HG02852 (cell line): Measurements from ENCODE around the gene ARFIP1.

Experiments
- ATAC-seq: cut with Tn5 transposase; IDR thresholded peaks from one replicate; pipeline ENCODE4 v1.9.1; 2021; ENCODE audit warnings: mild to moderate bottlenecking, moderate library complexity; ENCODE audit not compliant: unreplicated experiment

Gene ARFIP1

DNA sequence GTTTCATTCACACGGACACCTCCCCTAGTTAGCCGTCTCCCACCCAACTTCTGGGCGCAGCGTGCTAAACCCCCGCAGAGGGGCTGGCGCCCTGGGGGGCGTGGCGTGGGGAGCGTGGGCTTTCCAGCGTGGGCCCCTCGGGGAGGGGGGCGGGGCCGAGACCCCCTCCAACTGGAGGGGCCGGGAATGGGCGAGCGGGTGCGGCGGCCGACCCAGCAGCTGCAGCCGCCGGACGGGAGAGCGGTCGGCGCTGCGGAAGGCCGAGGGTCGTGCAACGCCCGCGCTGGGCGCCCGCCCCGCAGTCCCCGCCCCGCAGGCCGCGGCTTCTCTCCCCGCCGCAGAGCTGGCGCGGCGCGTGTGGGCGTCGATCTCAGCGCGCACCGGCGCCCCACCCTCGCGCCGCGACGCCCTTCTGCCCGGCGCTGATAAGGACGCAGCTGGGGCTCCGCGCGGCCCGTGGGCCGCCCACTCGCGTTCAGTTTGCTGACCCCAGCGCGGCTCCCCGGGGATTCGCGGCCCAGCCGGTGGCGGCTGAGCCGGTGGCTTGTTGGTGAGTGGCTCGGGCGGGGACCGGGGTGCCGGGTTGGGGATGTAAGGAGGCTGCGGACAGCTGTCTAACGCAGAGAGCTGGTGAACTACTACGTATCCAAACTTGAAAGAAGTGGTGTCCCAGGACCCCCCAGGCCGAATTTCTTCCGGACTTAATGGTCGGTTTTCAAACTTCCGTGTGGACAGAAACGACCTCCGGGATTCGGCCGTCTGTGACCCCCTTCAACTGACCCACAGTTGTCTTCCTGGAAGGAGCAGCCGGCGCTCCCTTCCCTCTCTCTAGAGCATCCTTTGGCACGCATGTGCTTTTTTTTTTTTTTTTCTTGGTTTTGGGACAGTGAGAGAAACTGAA lies 157.8 kb downstream of the ARFIP1 start:
- peak; percentile 46 for ATAC-seq

DNA sequence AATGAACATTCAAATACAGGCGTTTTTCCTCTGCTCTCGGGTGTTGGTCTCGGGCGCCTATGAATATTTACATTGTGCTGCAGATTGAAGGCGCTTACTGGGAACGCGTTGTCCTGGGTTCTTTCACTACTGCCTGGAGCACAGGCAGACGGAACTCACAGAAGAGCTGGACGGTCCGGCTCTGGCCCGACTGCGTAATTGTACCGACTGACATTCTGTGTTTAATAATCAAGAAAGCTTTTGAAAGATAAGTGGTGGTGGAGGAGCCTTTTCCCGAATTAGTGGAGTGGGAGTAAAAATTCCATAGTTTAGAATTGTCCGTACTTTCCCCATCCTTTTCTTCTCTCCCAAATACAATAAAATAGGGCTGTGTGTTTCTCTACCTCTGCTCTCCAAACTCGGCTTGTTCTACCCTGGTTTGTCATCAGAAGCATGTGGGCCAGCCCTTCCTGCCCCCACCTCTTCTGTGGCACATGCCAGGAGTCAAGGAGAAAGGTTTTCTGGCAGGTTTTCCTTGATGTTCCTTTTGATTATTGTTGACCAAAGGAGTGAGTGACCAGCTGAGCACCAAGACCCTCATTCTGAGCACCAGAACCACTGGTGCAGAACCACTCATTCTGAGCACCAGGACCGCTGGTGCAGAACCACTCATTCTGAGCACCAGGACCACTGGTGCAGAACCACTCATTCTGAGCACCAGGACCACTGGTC lies 158.6 kb downstream of the ARFIP1 start:
- no peak for ATAC-seq

DNA sequence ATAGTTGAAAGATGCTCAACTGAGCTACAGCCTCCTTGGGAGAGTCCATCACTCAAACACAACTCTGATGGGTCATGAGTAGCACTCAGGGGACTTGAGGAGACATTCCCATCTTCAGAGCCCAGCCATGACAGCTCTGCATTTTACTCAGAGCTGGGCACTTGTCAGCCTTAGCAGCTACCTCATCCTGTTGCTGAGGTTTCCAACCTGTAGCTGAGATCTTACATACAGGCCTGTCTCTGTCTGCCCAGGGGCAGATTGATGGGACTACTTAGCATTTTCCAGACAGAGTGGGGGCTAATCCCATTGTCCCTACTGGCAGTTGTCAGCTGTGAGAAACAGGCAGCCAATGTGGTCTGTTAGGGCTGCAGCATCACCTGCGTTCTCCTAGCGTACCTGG lies 159.9 kb downstream of the ARFIP1 start:
- ATAC-seq = no peak

DNA sequence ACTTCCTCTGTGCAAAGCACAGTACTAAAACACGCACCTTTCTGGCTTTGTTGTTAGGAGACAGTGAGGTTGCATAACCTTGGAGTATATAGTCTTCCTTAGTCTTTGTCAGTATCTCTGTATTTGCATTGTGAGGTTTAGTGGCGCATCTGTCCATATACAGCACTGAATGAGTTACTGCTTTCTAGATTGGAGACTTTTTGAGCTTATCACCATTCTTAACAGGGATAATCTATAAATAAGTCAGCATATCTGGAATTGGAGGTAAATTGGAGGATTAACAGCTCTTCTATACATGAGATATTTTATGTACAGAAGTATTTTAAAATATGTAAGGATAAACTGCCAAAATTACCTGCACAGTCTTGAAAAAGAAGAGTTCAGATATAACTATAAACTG lies 160.7 kb downstream of the ARFIP1 start:
- ATAC-seq = no peak

DNA sequence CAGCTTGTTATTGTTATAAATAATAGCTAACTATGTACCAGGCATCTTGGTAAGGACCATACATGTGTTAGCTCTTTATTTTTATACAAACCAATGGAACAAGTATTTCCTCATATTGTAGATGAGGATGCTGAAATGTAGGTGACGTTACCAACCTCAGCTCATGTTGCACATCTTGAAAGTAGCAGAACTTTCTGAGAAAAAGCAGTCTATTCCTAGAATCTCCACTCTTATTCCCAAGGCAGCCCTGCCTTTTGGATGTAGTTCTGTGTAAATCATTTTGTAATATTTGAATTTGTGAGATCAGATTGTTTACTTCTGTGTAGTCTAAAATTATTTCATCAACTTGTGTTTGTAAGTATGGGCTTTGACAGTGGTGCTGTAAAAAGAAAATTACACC lies 161.7 kb downstream of the ARFIP1 start:
- no peak for ATAC-seq

DNA sequence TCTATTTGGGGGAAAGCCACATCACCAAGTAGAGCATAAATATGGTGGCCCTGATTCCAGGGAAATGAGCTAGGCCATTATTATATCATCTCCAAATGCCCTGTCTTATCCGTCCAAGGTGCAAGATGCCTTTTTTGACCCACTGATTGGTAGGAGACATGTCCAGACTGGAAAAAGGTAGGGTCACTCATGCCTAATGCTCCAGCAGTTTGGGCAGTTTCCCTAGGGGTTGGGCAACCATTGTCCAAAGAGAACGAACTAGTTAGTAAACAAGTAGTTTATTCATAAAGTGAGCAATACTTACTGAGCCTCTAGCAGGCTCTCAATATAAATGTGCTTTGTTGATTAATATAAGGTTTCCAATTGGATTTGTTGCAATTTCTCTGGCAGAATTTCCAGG lies 162.6 kb downstream of the ARFIP1 start:
- no peak for ATAC-seq

DNA sequence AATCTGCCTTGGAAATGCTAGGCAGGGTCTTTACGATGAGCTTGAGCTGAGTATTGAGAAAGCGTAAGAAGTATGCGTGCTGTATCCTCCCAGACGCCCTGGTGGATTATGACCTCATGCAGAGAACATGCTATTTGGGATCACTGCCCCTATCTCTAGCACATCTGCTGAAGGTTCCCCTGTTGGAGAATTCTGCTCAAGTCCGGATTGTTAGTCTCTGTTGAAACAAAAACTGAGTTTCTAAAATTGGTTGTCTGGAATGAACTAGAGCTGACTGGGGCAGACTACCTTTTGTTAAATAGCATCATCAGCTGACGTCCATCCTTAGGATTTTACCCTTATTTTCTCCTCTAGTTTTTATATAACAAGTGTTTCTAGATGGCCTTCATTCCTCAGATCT lies 163.9 kb downstream of the ARFIP1 start:
- no peak for ATAC-seq

DNA sequence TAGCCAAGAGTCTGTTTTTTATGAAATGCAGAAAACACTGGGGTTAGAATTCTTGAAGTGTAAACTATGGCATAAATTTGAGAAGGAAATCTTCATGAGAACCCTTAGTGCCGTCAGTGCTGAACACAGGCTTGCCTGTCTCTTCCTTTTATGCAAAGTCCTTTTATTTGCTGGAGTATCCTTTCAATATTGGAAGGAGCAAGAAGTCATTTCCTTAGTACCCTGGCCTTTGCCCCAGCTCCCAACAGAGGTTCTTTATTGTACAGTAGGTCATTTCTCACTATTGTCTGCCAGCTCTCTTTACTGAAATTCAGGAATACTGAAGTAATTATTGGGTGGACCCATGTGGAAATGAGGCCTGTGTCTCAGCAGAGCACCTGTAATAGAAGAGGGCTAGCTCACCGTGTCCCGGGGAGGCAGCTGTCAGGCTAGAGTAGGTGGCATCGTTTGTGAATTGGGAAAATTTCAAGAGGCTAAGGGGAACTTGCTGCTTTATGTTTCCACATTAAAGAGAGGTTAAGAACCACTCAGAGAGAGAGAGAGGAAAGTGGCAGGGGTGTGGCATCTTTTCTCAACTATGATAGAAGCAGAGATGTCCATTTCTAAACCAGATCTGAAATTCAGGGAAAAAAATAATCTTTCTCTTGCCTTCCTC lies 165.0 kb downstream of the ARFIP1 start:
- ATAC-seq = no peak

DNA sequence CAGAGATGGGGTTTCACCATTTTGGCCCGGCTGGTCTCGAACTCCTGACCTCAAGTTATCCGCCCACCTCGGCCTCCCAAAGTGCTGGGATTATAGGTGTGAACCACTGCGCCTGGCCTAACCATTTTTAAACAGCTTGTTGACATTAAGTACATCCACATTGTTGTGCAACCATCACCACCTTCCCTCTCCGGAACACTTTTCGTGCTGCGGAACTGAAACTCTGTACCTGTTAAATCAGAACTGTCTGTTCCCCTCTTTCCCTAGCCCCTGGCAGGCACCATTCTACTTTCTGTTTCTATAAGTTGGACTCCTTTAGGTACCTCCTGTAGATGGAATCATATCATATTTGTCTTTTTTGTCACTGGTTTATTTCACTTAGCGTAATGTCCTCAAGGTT lies 165.9 kb downstream of the ARFIP1 start:
- no peak for ATAC-seq

DNA sequence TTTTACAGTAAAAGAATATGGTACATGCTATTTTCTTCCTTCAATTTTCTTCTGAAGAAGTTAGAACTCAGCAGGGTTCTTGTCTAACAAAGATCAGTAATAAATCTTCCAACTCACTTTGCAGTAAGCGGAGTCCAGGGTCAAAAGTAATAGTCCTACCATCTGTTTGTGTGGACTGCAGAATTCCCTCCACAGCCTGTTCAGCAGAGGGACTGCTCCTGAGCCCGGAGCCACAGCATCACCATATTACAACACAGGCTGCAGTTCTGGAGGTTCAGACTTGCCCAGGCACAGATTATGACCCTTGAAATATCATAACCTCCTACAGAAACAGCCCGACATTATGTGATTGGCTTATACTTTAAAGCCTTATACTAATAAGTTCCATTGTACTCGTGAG lies 166.7 kb downstream of the ARFIP1 start:
- no peak for ATAC-seq

DNA sequence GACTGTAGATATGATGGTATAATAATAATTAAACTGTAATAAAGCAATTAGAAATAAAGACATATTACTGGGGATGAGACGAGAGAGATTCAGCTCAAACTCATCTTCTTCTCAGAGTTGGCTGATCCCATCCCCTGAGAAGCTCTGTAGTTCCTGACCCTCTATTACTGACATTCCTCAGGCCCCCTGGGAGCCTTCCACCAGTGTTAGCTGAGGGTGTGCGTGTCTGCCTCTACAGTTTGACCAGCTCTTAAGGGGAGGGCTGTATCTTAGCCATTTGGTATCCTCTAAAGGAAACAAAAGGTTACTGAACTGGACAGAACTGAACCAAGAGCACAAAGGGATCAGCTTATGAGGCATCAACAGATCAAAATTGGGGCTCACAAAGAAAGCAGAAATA lies 167.6 kb downstream of the ARFIP1 start:
- no peak for ATAC-seq

DNA sequence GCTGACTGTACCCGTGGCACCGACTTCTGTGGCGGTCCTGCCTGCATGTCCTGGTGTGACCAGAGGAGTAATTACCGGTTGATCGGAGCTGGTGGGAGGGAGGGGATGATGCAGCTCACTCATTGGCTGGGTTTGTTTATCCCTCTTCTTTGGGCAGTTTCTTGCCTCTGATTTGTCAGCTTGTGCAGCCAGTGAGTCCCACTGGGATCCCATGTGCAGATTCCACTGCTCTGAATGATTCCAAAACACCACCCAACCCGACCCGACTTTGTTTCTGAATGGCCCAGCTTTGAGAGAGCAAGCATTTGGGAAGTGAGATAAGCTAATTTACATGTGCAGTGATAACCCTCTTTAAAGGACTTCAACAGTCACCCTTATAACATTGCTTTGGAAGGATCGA lies 170.2 kb downstream of the ARFIP1 start:
- ATAC-seq = no peak

DNA sequence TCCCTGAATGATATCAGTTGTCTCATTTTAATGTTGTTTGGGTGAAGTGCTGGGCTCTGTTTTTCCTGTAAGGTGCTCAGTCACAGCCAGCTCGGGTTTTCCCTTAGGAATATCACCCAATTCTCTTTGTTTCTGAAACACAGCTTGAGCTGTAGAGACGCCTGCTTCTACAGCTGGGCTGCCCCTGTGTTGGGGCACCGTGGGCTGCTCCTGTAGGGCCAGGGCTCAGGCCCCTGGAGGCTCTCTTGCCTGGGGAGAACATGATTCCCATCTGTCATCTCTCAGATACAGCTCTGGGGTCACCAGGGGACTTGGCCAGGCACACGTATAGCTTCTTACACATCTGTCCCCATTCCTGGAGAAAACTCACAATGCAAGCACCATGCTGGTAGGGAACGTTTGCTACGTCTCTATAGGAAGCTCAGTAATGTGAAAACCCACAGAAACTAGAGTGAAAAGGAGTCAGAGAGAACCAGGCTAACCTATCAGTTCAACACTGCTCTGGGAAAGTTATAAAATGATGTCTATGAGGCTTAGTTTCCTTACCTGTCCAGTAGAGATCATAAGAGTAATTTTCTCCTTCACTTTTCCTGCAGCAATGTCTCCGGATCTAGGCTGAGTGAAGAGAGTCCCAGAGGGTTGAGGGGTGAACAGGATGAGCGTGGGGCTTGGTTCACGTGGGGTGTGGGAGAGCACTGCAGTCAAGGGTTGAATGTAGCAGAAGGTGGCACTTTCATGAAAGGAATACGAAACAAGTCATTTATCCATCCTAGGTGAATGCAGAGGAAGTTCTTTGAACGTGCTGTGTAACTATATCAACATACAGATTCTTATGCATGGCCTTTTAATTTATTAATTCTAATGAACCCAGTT lies 170.9 kb downstream of the ARFIP1 start:
- no peak for ATAC-seq

DNA sequence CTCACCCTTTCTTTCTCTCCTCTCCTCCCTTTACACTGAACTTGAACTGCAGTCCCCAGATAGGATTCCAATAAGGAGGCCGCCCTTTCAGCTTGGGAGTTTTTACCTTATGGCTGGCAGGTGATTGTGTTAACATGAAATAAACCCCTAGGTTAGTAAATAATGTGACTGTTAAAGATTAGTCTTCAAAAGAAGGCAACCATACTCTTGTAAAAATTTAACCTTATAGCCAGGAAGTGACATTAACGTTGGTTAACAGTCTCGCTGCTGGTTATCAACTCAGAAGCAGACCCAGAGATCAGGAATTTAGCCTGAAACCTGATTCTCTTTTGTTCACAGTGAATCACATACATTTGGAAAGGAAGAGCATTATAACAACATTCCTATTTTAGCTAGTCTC lies 171.6 kb downstream of the ARFIP1 start:
- no peak for ATAC-seq

DNA sequence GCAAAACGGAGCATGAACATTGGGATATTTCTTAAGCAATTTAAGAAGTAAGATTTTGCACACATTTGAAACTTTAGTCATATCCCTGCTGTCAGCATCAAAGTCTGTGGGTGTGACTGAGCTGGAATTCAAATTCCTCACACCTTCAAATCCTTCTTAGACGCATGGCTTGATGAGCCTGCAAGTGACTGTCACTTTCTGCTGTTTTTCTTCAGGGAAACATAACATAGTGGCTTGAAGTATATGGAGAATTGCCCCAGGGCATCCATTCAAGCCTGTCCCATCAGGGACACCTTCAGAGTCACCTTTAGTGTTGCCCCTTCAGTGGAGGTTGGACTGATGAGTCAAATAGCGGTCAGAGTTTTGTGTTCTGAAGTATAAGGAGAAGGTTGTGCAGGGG lies 173.8 kb downstream of the ARFIP1 start:
- no peak for ATAC-seq

DNA sequence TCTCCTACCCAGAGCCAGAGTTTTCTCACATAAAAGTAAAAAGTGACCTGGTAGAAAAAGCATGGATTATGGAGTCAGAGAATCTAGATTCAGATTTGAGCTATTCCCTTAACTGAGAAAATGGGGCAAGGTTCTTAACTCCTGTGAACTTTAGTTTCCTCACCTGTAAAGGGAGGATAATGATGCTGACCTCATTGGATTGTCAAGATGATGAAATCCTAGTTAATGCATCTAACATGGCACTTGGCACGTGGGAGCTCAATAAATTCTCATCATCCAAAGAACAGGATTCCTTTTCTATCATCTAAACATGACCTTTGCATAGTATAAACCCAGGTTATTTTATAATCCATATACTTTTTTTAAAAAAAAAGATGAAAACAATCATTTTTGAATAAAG lies 175.0 kb downstream of the ARFIP1 start:
- no peak for ATAC-seq

DNA sequence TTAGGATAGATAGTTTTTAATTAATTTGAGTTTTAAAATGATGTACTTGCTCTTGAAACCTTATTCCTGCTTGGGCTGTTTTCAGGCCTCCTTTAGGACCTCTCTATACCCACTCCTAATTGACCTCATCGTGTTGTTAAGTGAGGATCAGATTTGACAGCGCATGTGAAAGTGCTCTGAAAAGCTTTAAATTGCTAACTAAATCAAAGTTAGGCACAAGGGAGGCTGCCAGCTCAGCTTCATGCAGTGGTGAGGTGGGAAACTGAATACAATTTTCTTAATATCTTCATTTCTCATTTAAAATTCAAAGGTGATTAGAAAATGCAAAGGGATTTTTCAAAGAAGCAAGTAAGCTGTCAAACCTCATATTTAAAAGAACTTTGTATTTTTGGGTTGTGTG lies 176.4 kb downstream of the ARFIP1 start:
- no peak for ATAC-seq

DNA sequence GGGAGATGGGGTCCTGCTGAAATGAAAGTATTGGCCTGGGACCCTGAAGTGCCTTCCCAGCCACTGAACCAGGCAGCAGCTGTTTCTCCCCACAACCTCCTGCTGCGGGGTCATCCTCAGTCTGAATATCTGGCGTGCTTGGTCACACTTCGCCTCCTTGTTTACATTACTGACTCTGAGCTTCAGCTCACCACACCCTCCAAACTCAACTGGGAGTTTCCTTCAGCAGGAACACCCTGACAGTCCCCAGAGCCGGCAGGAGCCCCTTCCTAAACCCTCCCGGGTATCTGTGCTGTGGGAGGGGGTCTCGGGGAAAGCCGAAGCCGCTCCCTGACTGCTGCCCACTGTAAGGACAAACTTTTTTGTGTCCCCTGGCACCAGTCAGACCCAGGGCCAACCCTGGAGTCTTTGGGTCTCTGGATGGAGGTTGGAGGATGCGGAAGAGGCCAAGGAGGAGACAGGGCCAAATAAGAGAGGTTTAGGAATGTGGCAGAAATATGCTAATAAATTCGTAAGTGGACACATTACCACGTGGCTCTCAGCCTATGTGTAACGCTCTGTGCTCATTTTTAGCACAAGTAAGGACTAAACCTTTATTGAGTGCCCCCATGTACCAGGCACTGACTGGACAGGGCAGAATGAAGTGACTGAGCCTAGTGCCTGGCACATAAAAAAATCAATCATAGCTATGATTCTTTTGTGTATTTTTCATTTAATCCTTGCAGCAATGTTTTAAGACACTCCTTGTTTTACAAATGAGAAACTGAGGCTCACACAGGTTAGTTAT lies 177.1 kb downstream of the ARFIP1 start:
- ATAC-seq = no peak

DNA sequence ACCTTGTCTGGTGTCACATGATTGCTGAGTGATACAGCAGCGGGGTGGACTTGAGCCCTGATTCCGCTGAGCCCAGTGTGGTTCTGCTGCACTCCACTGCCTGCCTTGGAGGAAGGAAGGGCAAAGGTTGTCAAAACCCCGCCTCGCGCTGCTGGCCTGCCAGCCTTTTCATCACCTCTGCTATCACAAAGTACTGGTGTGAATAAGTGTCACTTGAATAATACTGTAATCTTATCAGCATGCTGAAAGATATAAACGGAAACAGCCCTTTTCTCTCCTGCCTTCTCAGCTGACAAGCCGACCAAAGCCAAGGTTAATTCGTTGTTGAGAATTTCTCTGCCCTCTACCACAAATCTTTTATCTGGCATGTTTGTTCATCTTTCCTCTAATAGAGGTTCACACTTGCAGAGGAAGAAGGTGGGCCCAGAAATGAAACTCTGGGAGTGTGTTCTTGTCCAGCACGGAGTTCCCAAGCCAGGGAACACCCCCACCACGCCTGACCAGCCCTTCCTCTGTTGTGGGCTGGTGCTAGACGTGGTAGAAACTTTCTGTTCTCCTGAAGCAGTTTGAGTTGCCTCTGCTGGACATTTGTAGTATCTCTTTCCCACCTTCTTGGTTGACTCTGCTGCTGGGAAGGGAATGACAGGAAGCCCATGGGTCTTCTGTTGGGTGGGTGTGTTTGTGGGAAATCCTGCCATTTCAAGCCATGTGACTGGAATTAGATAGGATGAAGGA lies 177.8 kb downstream of the ARFIP1 start:
- ATAC-seq = no peak
